ENCODE data around the gene CRISP1.

The CRISP1 gene

DNA sequence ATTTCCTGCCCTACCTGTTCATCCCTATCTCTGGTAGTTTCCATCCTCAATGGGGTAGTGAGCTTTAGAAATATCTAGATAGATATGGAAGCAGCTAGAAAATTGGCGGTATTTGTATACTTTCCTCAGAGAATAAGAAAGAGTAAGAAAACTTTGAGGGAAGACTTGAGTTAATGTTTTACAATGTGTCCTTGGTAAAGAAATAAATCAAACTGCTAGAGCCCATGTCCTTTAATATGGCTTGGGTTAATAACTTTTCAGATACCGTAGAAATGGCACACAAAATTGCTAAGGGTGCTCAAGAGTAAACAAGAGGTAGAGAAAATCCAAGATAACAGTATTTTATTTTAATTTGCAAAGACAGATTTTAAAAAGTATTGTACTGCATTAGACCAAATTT lies 51.2 kb downstream of the CRISP1 start:
- Histone ChIP-seq H3K36me3 (ENCODE audit: control insufficient read depth, low read length) (no peaks in the 10 kb centered on the region), H3K79me2 (ENCODE audit: control insufficient read depth, low read length) (no peaks in the 10 kb centered on the region), H3K9me3 (ENCODE audit: control insufficient read depth, insufficient read depth, low read length) (no peaks in the 10 kb centered on the region), H3F3A (ENCODE audit: control insufficient read depth, insufficient read depth) (no peaks in the 10 kb centered on the region), H3K4me2 (ENCODE audit: low read length) (no peak overlapping the region), H3K4me3 (ENCODE audit: low read length) (no peak overlapping the region), H3K4me1 (ENCODE audit: control insufficient read depth, low read length) (no peaks in the 10 kb centered on the region), H3K9me2 (replicated peaks; ENCODE audit: control insufficient read depth, low read length) (no peaks in the 10 kb centered on the region), H4K20me1 (ENCODE audit: control insufficient read depth, insufficient read depth, low read depth, low read length) (no peaks in the 10 kb centered on the region), H3K27me3 (ENCODE audit: control insufficient read depth, low read length) (no peaks in the 10 kb centered on the region), H3K27ac (ENCODE audit: low read depth, low read length) (no peak overlapping the region)
- TF ChIP-seq EZH2phosphoT487 (IDR thresholded peaks at IDR 0.05; ENCODE audit: borderline replicate concordance, low read length) (no peak), CTCF (IDR thresholded peaks at IDR 0.05; ENCODE audit: low read depth, low read length, poor library complexity, severe bottlenecking) (no peak)

- Histone ChIP-seq H3K9me3 (ENCODE audit: control insufficient read depth, insufficient read depth, low read length) (no peaks in the 10 kb centered on the region), H3K4me2 (ENCODE audit: low read length) (no peak overlapping the region), H3K27me3 (ENCODE audit: control insufficient read depth, low read length) (no peaks in the 10 kb centered on the region), H3K4me3 (ENCODE audit: low read length) (no peak overlapping the region), H3K27ac (ENCODE audit: low read depth, low read length) (no peak overlapping the region), H3K9me2 (replicated peaks; ENCODE audit: control insufficient read depth, low read length) (no peaks in the 10 kb centered on the region), H3K36me3 (ENCODE audit: control insufficient read depth, low read length) (no peaks in the 10 kb centered on the region), H3K4me1 (ENCODE audit: control insufficient read depth, low read length) (no peaks in the 10 kb centered on the region), H3K79me2 (ENCODE audit: control insufficient read depth, low read length) (no peaks in the 10 kb centered on the region), H4K20me1 (ENCODE audit: control insufficient read depth, insufficient read depth, low read depth, low read length) (no peaks in the 10 kb centered on the region), H3F3A (ENCODE audit: control insufficient read depth, insufficient read depth) (no peaks in the 10 kb centered on the region)
- TF ChIP-seq EZH2phosphoT487 (IDR thresholded peaks at IDR 0.05; ENCODE audit: borderline replicate concordance, low read length) = no peak
These were observed 53.1 kb downstream of the CRISP1 start for GRCh38 chr6:49813248-49813647.

DNA sequence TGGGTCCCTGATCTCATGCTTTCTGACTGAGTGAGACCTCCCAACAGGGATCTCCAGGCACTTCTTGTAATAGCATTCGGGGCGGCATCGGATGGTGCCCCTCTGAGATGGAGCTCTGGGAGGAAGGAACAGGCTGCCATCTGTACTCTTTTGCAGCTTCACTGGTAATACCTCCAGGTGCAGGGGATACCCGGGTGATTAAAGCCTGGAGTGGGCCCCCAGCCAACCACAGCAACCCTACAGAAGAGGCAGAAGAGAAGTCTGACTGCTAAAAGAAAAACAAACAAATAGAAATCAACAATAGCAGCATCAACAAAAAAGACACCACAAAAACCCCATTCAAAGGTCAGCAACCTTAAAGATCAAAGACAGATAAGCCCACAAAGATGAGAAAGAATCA lies 60.2 kb downstream of the CRISP1 start:
- Histone ChIP-seq H3K4me3 (ENCODE audit: low read length) (no peak overlapping the region), H3K36me3 (ENCODE audit: control insufficient read depth, low read length) (no peaks in the 10 kb centered on the region), H3K9me2 (replicated peaks; ENCODE audit: control insufficient read depth, low read length) (no peaks in the 10 kb centered on the region), H3F3A (ENCODE audit: control insufficient read depth, insufficient read depth) (no peaks in the 10 kb centered on the region), H3K27ac (ENCODE audit: low read depth, low read length) (no peak overlapping the region), H4K20me1 (ENCODE audit: control insufficient read depth, insufficient read depth, low read depth, low read length) (no peaks in the 10 kb centered on the region), H3K4me1 (ENCODE audit: control insufficient read depth, low read length) (no peaks in the 10 kb centered on the region), H3K9me3 (ENCODE audit: control insufficient read depth, insufficient read depth, low read length) (no peaks in the 10 kb centered on the region), H3K79me2 (ENCODE audit: control insufficient read depth, low read length) (no peaks in the 10 kb centered on the region), H3K27me3 (ENCODE audit: control insufficient read depth, low read length) (no peaks in the 10 kb centered on the region), H3K4me2 (ENCODE audit: low read length) (no peak overlapping the region)
- TF ChIP-seq CTCF (IDR thresholded peaks at IDR 0.05; ENCODE audit: low read depth, low read length, poor library complexity, severe bottlenecking) = no peak
- TF ChIP-seq EZH2phosphoT487 (IDR thresholded peaks at IDR 0.05; ENCODE audit: borderline replicate concordance, low read length) = no peak

DNA sequence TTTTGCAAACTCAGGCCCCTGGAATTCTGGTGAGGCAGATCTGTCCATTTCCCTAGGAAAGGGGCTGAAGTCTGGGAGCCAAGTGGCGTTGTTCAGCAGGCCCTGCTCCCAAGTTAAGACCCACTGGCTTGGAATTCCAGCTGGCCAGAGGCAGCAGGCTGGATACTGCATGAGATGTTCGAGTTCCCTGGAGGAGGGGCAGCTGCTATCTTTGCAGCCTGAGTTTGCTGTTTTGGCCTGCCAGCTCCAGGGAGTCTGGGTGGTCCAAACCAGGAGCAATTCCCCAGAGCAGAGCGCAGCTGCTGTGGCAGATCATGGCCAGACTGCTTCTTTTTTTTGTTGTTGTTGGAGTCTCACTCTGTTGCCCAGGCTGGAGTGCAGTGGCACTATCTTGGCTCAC lies 61.1 kb downstream of the CRISP1 start:
- TF ChIP-seq CTCF (IDR thresholded peaks at IDR 0.05; ENCODE audit: low read depth, low read length, poor library complexity, severe bottlenecking) (no peak), EZH2phosphoT487 (IDR thresholded peaks at IDR 0.05; ENCODE audit: borderline replicate concordance, low read length) (no peak)
- Histone ChIP-seq H3K36me3 (ENCODE audit: control insufficient read depth, low read length) (no peaks in the 10 kb centered on the region), H3K4me1 (ENCODE audit: control insufficient read depth, low read length) (no peaks in the 10 kb centered on the region), H3K9me3 (ENCODE audit: control insufficient read depth, insufficient read depth, low read length) (no peaks in the 10 kb centered on the region), H4K20me1 (ENCODE audit: control insufficient read depth, insufficient read depth, low read depth, low read length) (no peaks in the 10 kb centered on the region), H3K27me3 (ENCODE audit: control insufficient read depth, low read length) (no peaks in the 10 kb centered on the region), H3K9me2 (replicated peaks; ENCODE audit: control insufficient read depth, low read length) (no peaks in the 10 kb centered on the region), H3K4me2 (ENCODE audit: low read length) (no peak overlapping the region), H3K79me2 (ENCODE audit: control insufficient read depth, low read length) (no peaks in the 10 kb centered on the region), H3K27ac (ENCODE audit: low read depth, low read length) (no peak overlapping the region), H3K4me3 (ENCODE audit: low read length) (no peak overlapping the region), H3F3A (ENCODE audit: control insufficient read depth, insufficient read depth) (no peaks in the 10 kb centered on the region)
